ENCODE data around the gene USB1. TPM values are rescaled to one million over a fixed set of nuclear protein-coding genes. Genes with fewer than 3 reads are reported as not detected.

The USB1 gene
- total RNA-seq, 4 donors from 2014 or later, result 20.7 to 43.5 (median 26.8) TPM

DNA sequence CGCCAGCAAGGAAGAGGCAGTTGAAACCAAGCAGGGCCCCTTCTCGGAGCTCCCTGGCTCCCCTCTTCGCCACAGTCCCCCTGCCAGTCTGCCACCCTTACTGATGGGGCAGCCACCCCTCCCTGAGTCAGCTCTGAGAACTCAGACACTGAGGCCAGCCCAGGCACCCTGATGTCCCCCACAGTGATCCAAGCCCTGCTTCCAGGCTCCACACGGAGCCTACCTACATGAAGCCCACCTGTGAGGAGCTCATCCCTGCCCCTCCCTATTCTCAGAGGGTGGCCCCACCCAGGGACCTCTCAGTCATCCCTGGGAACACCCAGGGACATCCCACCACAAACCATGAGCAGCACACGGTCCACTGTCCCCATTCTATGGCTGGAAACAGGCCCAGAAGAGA, 39.2 kb upstream of the USB1 start:
- TF ChIP-seq, protein P1, sequence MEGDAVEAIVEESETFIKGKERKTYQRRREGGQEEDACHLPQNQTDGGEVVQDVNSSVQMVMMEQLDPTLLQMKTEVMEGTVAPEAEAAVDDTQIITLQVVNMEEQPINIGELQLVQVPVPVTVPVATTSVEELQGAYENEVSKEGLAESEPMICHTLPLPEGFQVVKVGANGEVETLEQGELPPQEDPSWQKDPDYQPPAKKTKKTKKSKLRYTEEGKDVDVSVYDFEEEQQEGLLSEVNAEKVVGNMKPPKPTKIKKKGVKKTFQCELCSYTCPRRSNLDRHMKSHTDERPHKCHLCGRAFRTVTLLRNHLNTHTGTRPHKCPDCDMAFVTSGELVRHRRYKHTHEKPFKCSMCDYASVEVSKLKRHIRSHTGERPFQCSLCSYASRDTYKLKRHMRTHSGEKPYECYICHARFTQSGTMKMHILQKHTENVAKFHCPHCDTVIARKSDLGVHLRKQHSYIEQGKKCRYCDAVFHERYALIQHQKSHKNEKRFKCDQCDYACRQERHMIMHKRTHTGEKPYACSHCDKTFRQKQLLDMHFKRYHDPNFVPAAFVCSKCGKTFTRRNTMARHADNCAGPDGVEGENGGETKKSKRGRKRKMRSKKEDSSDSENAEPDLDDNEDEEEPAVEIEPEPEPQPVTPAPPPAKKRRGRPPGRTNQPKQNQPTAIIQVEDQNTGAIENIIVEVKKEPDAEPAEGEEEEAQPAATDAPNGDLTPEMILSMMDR (IDR thresholded peaks at IDR 0.05; ENCODE audit: low read depth), result no peak

DNA sequence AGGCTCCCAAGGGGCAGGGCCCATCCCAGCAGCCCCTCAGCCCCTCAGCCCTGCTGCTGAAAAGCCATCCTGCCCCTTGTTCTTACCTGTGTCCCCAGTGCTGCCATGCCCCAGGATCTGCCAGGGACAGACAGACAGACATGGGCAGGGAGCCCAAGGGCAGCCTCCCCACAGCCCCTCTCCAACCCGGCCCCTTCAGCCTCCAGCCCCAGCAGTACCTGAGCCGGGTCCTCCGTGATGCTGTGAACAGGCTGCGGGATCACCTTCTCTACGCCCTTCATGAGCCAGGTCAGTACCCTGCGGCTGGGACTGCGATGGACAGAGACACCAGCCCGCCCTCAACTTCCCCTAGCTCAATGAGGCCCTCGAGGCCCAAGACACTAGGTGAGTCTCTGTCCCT, 38.5 kb upstream of the USB1 start:
- TF ChIP-seq, protein P1 (IDR thresholded peaks at IDR 0.05; ENCODE audit: low read depth), result no peak

DNA sequence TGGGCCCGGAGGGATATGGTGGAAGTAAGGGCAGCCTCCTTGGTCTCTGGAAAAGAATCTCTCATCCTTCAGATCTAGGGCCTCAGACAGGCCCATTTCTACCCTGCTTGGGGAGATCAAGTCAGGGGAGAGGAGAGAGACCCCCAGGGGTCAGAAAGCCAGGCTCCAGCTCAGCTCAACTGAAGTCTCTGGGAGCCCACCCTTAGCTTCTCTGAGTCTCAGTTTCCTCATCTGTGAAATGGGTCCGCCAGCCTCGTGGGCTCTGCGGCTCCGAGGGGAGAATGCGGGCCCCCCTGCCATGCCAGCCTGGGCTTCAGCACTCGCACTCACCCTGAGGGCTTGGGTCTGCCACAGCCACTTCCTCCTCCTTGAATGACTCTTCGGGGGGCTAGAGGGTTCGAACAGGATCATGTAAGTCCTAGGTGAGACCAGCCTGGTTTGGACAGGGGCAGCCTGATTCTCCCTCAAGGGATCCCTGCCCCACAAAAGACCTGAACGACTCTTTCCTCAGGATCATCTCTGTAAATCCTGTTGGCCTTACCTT, 37.0 kb upstream of the USB1 start:
- TF ChIP-seq, protein P1 (IDR thresholded peaks at IDR 0.05; ENCODE audit: low read depth), result no peak

DNA sequence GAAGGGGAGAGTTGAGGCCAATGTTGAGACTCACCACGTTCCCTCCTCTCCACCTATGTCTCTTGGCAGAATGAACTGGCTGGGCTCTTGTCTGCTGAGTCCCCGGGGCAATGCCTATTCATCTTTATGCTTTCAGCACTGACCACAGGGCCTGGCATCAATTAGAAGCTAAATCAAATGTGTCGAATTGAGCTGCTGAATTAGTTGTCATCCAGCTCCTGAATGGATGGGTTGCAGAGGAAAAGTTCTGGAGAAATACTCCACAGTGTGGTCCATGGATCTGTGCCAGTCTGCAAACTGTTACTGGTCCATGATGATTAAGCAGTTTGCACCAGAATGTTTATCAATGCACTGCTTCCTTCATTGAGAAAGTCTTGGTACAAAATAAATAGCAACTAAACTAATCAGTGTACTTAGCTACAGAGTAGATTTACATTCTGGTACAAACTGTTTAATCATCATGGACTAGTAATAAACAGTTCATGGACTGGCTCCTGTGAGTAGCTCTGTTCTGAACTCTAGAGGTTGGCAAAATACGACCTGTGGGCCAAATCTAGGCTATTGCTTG, 34.9 kb upstream of the USB1 start:
- TF ChIP-seq, protein P1 (IDR thresholded peaks at IDR 0.05; ENCODE audit: low read depth), result no peak

DNA sequence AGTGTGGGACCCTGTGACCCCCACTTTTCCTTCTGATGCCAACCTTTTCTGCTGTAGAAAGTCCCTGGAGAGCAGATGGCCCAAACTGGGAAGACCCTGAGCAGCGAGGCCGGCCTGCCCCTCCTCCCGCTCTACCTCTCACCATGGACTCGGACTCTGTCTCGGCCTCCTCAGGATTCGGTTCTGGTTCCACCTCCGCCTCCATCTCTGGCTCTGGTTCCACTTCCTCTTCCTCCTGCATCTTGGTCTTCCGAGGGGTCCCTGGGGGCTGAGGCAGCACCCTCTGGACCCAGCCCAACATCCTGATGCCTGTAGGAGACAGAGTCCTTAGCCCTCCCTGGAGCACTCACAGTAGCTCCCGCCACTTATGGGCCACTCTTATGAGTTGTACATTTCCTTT, 34.2 kb upstream of the USB1 start:
- TF ChIP-seq, protein P1 (IDR thresholded peaks at IDR 0.05; ENCODE audit: low read depth), result no peak

DNA sequence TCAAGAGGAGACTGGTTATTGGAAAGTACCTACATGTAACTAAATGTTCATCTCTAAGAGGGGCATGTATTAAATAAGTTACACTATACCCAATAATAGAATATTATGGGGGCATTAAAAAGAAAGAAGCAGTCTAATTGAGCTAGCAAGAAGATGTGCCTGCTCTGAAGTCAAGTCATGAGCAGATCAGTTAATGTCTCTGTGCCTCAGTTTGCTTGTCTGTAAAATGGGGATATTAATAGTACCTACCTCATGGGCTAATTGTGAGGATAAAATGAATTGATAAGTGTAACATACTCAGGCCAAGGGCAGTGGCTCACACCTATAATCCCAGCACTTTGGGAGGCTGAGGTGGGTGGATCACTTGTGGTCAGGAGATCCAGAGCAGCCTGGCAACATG, 33.3 kb upstream of the USB1 start:
- TF ChIP-seq, protein P1 (IDR thresholded peaks at IDR 0.05; ENCODE audit: low read depth), result no peak

DNA sequence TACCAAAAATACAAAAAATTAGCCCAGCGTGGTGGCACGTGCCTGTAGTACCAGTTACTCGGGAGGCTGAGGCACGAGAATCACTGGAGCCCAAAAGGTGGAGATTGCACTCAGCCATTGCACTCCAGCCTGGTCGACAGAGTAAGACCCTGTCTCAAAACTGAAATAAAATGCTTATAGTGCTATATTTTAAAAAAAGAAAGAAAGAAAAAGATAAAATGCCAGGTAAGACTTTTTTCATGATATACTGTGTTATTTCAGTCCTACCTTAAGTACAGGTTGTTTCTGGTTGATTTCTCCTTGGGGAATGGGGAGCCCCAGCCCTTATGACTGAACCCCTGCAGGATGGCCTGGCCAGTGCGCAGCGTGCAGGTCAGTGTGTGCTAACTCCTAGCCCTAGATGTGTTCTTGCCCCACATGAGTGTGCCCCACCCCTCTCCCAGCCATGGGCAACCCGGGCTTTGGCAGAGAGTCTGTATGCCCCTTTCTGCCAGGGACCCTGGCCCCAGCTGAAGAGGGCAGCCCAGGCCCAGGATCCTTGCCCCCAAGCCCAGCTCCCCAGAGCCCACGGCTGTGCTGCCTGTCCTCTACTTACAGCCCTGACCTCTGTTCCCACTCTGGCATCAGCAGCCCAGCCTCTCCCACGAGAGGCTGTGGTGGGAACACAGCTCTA, 31.6 kb upstream of the USB1 start:
- TF ChIP-seq, protein P1 (IDR thresholded peaks at IDR 0.05; ENCODE audit: low read depth), result no peak

All from subcutaneous adipose tissue (tissue), 4 donors.